Mesendoderm (in vitro differentiated cells): ENCODE data around the gene TMEM150B.

Experiments
- DNase-seq: peaks from one replicate; pipeline ENCODE4 v3.0.0; 2013
- H2AK5ac ChIP-seq: 2 replicates; pipeline ENCODE4 v1.6.1; 2013; ENCODE audit warnings: low read length, inconsistent platforms
- H2BK120ac ChIP-seq: 2 replicates; pipeline ENCODE4 v1.6.1; 2013; ENCODE audit warnings: low read depth, mild to moderate bottlenecking, low read length, moderate library complexity, mixed read lengths
- H2BK15ac ChIP-seq: replicated peaks from 2 replicates; pipeline ENCODE4 v1.6.1; 2013; ENCODE audit warnings: low read depth, mild to moderate bottlenecking, moderate library complexity
- H2BK5ac ChIP-seq: 2 replicates; pipeline ENCODE4 v1.6.1; 2013; ENCODE audit warnings: low read length, inconsistent platforms
- H3K18ac ChIP-seq: 2 replicates; pipeline ENCODE4 v1.6.1; 2013; ENCODE audit warnings: mild to moderate bottlenecking, low read length, mixed read lengths
- H3K23ac ChIP-seq: one replicate; pipeline ENCODE4 v1.6.1; 2013; ENCODE audit warnings: low read length
- H3K27ac ChIP-seq: 2 replicates; pipeline ENCODE4 v1.5.1; 2013; ENCODE audit warnings: low read depth, mild to moderate bottlenecking, inconsistent platforms, low read length, moderate library complexity
- H3K27me3 ChIP-seq: 2 replicates; pipeline ENCODE4 v1.6.1; 2013; ENCODE audit warnings: low read length, control low read depth, mild to moderate bottlenecking, inconsistent platforms; ENCODE audit not compliant: insufficient read depth, poor library complexity
- H3K36me3 ChIP-seq: 2 replicates; pipeline ENCODE4 v1.6.1; 2013; ENCODE audit warnings: low read length, inconsistent platforms; ENCODE audit not compliant: control insufficient read depth, insufficient read depth
- H3K4ac ChIP-seq: one replicate; pipeline ENCODE4 v1.6.1; 2013; ENCODE audit warnings: low read depth, mild to moderate bottlenecking, low read length, moderate library complexity
- H3K4me1 ChIP-seq: 2 replicates; pipeline ENCODE4 v1.6.1; 2013; ENCODE audit warnings: low read depth, low read length, inconsistent platforms; ENCODE audit not compliant: control insufficient read depth
- H3K4me2 ChIP-seq: 2 replicates; pipeline ENCODE4 v1.6.1; 2013; ENCODE audit warnings: low read length
- H3K4me3 ChIP-seq: 2 replicates; pipeline ENCODE4 v1.5.1; 2013; ENCODE audit warnings: mild to moderate bottlenecking, low read length
- H3K56ac ChIP-seq: one replicate; pipeline ENCODE4 v1.6.1; 2013; ENCODE audit warnings: low read length
- H3K79me1 ChIP-seq: 2 replicates; pipeline ENCODE4 v1.6.1; 2013; ENCODE audit warnings: low read length, inconsistent platforms
- H3K79me2 ChIP-seq: 2 replicates; pipeline ENCODE4 v1.6.1; 2013; ENCODE audit warnings: mild to moderate bottlenecking, low read length; ENCODE audit not compliant: control insufficient read depth, insufficient read depth
- H3K9ac ChIP-seq: 2 replicates; pipeline ENCODE4 v1.6.1; 2013; ENCODE audit warnings: low read length, inconsistent platforms
- H4K5ac ChIP-seq: one replicate; pipeline ENCODE4 v1.6.1; 2013; ENCODE audit warnings: low read length
- H4K8ac ChIP-seq: one replicate; pipeline ENCODE4 v1.6.1; 2013; ENCODE audit warnings: low read depth, mild to moderate bottlenecking, control low read depth, low read length, moderate library complexity
- WGBS: extraction: QIAGEN DNeasy Blood & Tissue Kit; methylation state at CpG from one replicate; pipeline ENCODE4 v1.1.7; 2013; ENCODE audit warnings: low lambda C conversion rate, missing lambda C conversion rate; ENCODE audit not compliant: insufficient coverage; ENCODE audit errors: extremely low coverage; 5-methylcytosine and 5-hydroxymethylcytosine counted together

The TMEM150B gene

GRCh38 chr19:55265173-55265572 is 60.0 kb downstream of the TMEM150B start:
- H3K79me2 ChIP-seq, result no peaks in the 10 kb centered on the region
- H3K18ac ChIP-seq, result no peak overlapping the region
- no CpG with 5 or more reads among the region's 16 CpGs for WGBS
- H4K8ac ChIP-seq, result no peak overlapping the region
- no peaks in the 10 kb centered on the region for H3K27me3 ChIP-seq
- H3K4me1 ChIP-seq, result no peaks in the 10 kb centered on the region
- DNase-seq, result no peak
- H2BK15ac ChIP-seq, result no peak overlapping the region
- H3K79me1 ChIP-seq, result no peaks in the 10 kb centered on the region
- no peak overlapping the region for H4K5ac ChIP-seq
- no peak overlapping the region for H3K27ac ChIP-seq
- no peak overlapping the region for H2BK5ac ChIP-seq
- H3K9ac ChIP-seq, result no peak overlapping the region
- H3K23ac ChIP-seq, result no peak overlapping the region
- H3K56ac ChIP-seq, result no peak overlapping the region
- no peak overlapping the region for H3K4me3 ChIP-seq
- no peak overlapping the region for H2AK5ac ChIP-seq
- H3K4me2 ChIP-seq, result no peak overlapping the region
- H2BK120ac ChIP-seq, result no peak overlapping the region
- no peak overlapping the region for H3K4ac ChIP-seq
- no peaks in the 10 kb centered on the region for H3K36me3 ChIP-seq

DNA sequence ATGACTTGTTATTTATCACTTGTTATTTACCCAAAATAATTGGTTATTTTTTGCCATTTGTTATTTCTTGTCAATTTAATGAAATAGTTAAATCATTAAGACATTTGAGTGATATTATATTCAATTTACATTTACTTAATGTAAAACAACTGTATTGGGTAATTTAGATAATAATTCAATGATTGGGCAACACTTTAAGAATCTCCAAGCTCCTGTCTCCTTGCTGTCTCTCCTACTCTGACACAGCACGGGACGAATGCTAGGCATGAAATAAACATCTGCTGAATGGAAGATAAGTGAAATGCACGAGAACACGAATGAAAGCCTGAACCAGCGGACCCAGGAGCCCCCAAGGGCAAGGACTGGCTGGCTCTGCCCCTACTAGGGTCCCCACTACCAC is 60.6 kb downstream of the TMEM150B start:
- Histone ChIP-seq H2AK5ac (no peak overlapping the region), H3K4me3 (no peak overlapping the region), H2BK120ac (no peak overlapping the region), H2BK15ac (no peak overlapping the region), H3K27me3 (no peaks in the 10 kb centered on the region), H3K4ac (no peak overlapping the region), H3K56ac (no peak overlapping the region), H3K4me1 (no peaks in the 10 kb centered on the region), H3K79me2 (no peaks in the 10 kb centered on the region), H3K4me2 (no peak overlapping the region), H3K23ac (no peak overlapping the region), H4K8ac (no peak overlapping the region), H3K79me1 (no peaks in the 10 kb centered on the region), H4K5ac (no peak overlapping the region), H2BK5ac (no peak overlapping the region), H3K27ac (no peak overlapping the region), H3K36me3 (no peaks in the 10 kb centered on the region), H3K9ac (no peak overlapping the region), H3K18ac (no peak overlapping the region)
- WGBS, result no CpG with 5 or more reads among the region's 5 CpGs
- no peak for DNase-seq
